ENCODE results near the gene STK39. TPM values are rescaled to one million over a fixed set of nuclear protein-coding genes. Genes with fewer than 3 reads are reported as not detected.

The STK39 gene
- total RNA-seq, 4 donors from 2014 or later, result 6.4 to 9.0 (median 6.7) TPM

- no peak overlapping the region for H3K27ac ChIP-seq
- H3K9me3 ChIP-seq, result no peaks in the 10 kb centered on the region
- intact Hi-C loops (cut with DNase I), result no loop called here
- peaks cover 12 to 16% of the 10 kb centered on the region in 2 donors for H3K4me1 ChIP-seq
- WGBS, 2 donors, result 54 to 56% methylated on average over 7 of the region's 7 CpGs
- no peaks in the 10 kb centered on the region for H3K27me3 ChIP-seq
- peak in 1 of 2 donors; percentile 7 for DNase-seq
- H3K36me3 ChIP-seq, result no peaks in the 10 kb centered on the region
- H3K4me3 ChIP-seq (replicated peaks in 1 of 3), result no peak overlapping the region
- no peak for TF ChIP-seq CTCF (IDR thresholded peaks at IDR 0.05)
- TF ChIP-seq POLR2A (IDR thresholded peaks at IDR 0.05), result no peak
These were observed 56.6 kb downstream of the STK39 start for GRCh38 chr2:168190590-168191336.

- peaks cover 12 to 16% of the 10 kb centered on the region in 2 donors for H3K4me1 ChIP-seq
- H3K4me3 ChIP-seq (replicated peaks in 1 of 3), result no peak overlapping the region
- intact Hi-C loops (cut with DNase I), result no loop called here
- TF ChIP-seq POLR2A (IDR thresholded peaks at IDR 0.05) (no peak), CTCF (IDR thresholded peaks at IDR 0.05) (no peak)
- no peaks in the 10 kb centered on the region for H3K9me3 ChIP-seq
- WGBS, 2 donors, result 92 to 94% methylated on average over 9 of the region's 9 CpGs
- no peaks in the 10 kb centered on the region for H3K36me3 ChIP-seq
- DNase-seq, result no peak
- H3K27me3 ChIP-seq, result no peaks in the 10 kb centered on the region
- no peak overlapping the region for H3K27ac ChIP-seq
These were observed 57.4 kb downstream of the STK39 start for GRCh38 chr2:168189835-168190569.

GRCh38 chr2:168188002-168188401 is 59.4 kb downstream of the STK39 start:
- H3K4me1 ChIP-seq, result peaks cover 12 to 16% of the 10 kb centered on the region in 2 donors
- H3K27ac ChIP-seq, result no peak overlapping the region
- intact Hi-C loops (cut with DNase I), result no loop called here
- WGBS, 2 donors, result 50 to 53% methylated on average over 2 of the region's 2 CpGs
- TF ChIP-seq CTCF (IDR thresholded peaks at IDR 0.05), result no peak
- TF ChIP-seq POLR2A (IDR thresholded peaks at IDR 0.05), result no peak
- no peak overlapping the region for H3K4me3 ChIP-seq (replicated peaks in 1 of 3)
- no peaks in the 10 kb centered on the region for H3K27me3 ChIP-seq
- DNase-seq, result peak; percentile 80 to 84
- no peaks in the 10 kb centered on the region for H3K9me3 ChIP-seq
- no peaks in the 10 kb centered on the region for H3K36me3 ChIP-seq

GRCh38 chr2:168186452-168186851 is 60.9 kb downstream of the STK39 start:
- Histone ChIP-seq H3K36me3 (no peaks in the 10 kb centered on the region), H3K4me1 (peaks cover 12 to 16% of the 10 kb centered on the region in 2 donors), H3K9me3 (no peaks in the 10 kb centered on the region), H3K27me3 (no peaks in the 10 kb centered on the region), H3K27ac (no peak overlapping the region), H3K4me3 (replicated peaks in 1 of 3) (no peak overlapping the region)
- TF ChIP-seq POLR2A (IDR thresholded peaks at IDR 0.05), result no peak
- no peak for TF ChIP-seq CTCF (IDR thresholded peaks at IDR 0.05)
- DNase-seq, result no peak
- intact Hi-C loops (cut with DNase I), result no loop called here
- 94 to 96% methylated on average over 2 of the region's 2 CpGs for WGBS, 2 donors
